K562 (cell line): ENCODE data around the gene SH3BP2. TPM values are rescaled to one million over a fixed set of nuclear protein-coding genes. Genes with fewer than 3 reads are reported as not detected.
A peak's percentile ranks its signal among the peaks of the same experiment; 100 is the strongest.

Source experiments
- ATAC-seq: fragments of 200-7000 bp; cut with Tn5 transposase; 3 replicates; pipeline ENCODE4 v1.9.1; 2020; ENCODE audit warnings: moderate library complexity
- BruUV-seq: library from RNA; stranded (reverse); fragments of 400-500 nt; replicated peaks from 2 replicates; lab custom pipeline; 2021; lab: Mats Ljungman, UMichigan
- CTCF ChIA-PET: fragments of 300-600 bp; formaldehyde crosslinking; extraction: SDS; loops from one replicate; lab custom pipeline; 2021; ENCODE audit warnings: low intra/inter-chr PET ratio; lab: Yijun Ruan, JAX
- POLR2A ChIA-PET: fragments of 300-600, 350-650 bp; sonication (Branson Sonifier 250); formaldehyde crosslinking; extraction: SDS; loops from one replicate; lab custom pipeline; 2021; ENCODE audit warnings: antibody characterized with exemption, inconsistent platforms; lab: Yijun Ruan, JAX
- DNase-seq, 4 experiments: peaks; one replicate each; pipeline versions ENCODE4 v3.0.0 to v3.0.0-alpha.2; 2011 to 2018; ENCODE audit warnings: low spot score in 3 of 4, mixed read lengths in 3 of 4; ENCODE audit errors: extremely low read depth in 1 of 4
- FAIRE-seq: peaks from 2 replicates; lab custom pipeline; 2011; peaks lifted over from hg19 to GRCh38; lab: Jason Lieb, UNC
- H2AFZ ChIP-seq: 2 replicates; pipeline ENCODE4 v1.6.0; 2011; ENCODE audit warnings: low read depth, low read length, control low read depth, inconsistent platforms
- H3K27ac ChIP-seq: fragments of 200-600 bp; 3 replicates; pipeline ENCODE4 v1.8.0; 2011; ENCODE audit warnings: low read depth, mild to moderate bottlenecking, control low read depth, inconsistent platforms, low read length, moderate library complexity, mixed read lengths; ENCODE audit errors: extremely low read depth
- H3K27me3 ChIP-seq, 2 experiments: fragments of 300-600 bp in 1 of 2; 2 replicates in 1 of 2; 3 replicates in 1 of 2; pipeline versions ENCODE4 v1.6.0 to v1.8.0; 2011; ENCODE audit warnings: inconsistent platforms in 2 of 2, low read length in 2 of 2, mild to moderate bottlenecking in 1 of 2, mixed read lengths in 1 of 2, moderate library complexity in 1 of 2; ENCODE audit not compliant: control insufficient read depth in 2 of 2, insufficient read depth in 2 of 2
- H3K36me3 ChIP-seq: fragments of 300-600 bp; 3 replicates; pipeline ENCODE4 v1.8.0; 2011; ENCODE audit warnings: mild to moderate bottlenecking, low read length, inconsistent platforms; ENCODE audit not compliant: control insufficient read depth, insufficient read depth
- H3K4me1 ChIP-seq, 2 experiments: fragments of 200-600 bp in 1 of 2; replicated peaks in 1 of 2; 2 replicates in 1 of 2; 3 replicates in 1 of 2; pipeline versions ENCODE4 v1.5.1 to v1.8.0; 2011; ENCODE audit warnings: inconsistent platforms in 2 of 2, low read length in 2 of 2, mild to moderate bottlenecking in 1 of 2, mixed read lengths in 1 of 2, moderate library complexity in 1 of 2; ENCODE audit not compliant: control insufficient read depth in 2 of 2, insufficient read depth in 2 of 2
- H3K4me2 ChIP-seq: 2 replicates; pipeline ENCODE4 v1.6.1; 2011; ENCODE audit warnings: low read length, control low read depth, inconsistent platforms, mixed read lengths; ENCODE audit not compliant: insufficient read depth
- H3K4me3 ChIP-seq: fragments of 200-600 bp; sonication (generic), shearing (Covaris generic); 2 replicates; pipeline ENCODE4 v1.5.1; 2016; ENCODE audit warnings: control low read depth, inconsistent platforms
- H3K79me2 ChIP-seq: fragments of 200-600 bp; 3 replicates; pipeline ENCODE4 v1.8.0; 2011; ENCODE audit warnings: low read length, inconsistent platforms; ENCODE audit not compliant: control insufficient read depth, insufficient read depth
- H3K9ac ChIP-seq, 2 experiments: 2 replicates each; pipeline versions ENCODE4 v1.6.0 to v1.6.1; 2011; ENCODE audit warnings: low read depth in 2 of 2, low read length in 2 of 2, control low read depth in 1 of 2, inconsistent platforms in 1 of 2, mild to moderate bottlenecking in 1 of 2, mixed read lengths in 1 of 2; ENCODE audit not compliant: insufficient read depth in 1 of 2
- H3K9me1 ChIP-seq: one replicate; pipeline ENCODE4 v1.6.0; 2011; ENCODE audit warnings: inconsistent platforms, mild to moderate bottlenecking, low read length, moderate library complexity; ENCODE audit not compliant: control insufficient read depth, insufficient read depth
- H3K9me3 ChIP-seq: replicated peaks from 2 replicates; pipeline ENCODE4 v1.5.1; 2011; ENCODE audit warnings: low read depth, low read length, inconsistent platforms; ENCODE audit not compliant: control insufficient read depth, insufficient read depth
- H4K20me1 ChIP-seq: replicated peaks from 2 replicates; pipeline ENCODE4 v1.6.1; 2011; ENCODE audit warnings: low read length, inconsistent platforms, mixed read lengths; ENCODE audit not compliant: control insufficient read depth, insufficient read depth
- C11orf30 ChIP-seq: fragments of 450-650 bp; IDR thresholded peaks from 2 replicates; pipeline ENCODE4 v1.6.1; 2016; ENCODE audit warnings: low read depth, mild to moderate bottlenecking
- HSF4 ChIP-seq: fragments of 250-450 bp; sonication (Bioruptor Pico); IDR thresholded peaks from 2 replicates; pipeline ENCODE4 v2.1.2; 2022; ENCODE audit warnings: mild to moderate bottlenecking, moderate library complexity, borderline replicate concordance
- KLF13 ChIP-seq: fragments of 450-650 bp; IDR thresholded peaks from 2 replicates; pipeline ENCODE4 v1.6.1; 2016; ENCODE audit warnings: missing genetic modification characterization, low read depth, mild to moderate bottlenecking, missing compliant biosample characterization, moderate library complexity, borderline replicate concordance
- NFE2L1 ChIP-seq: fragments of 450-650 bp; IDR thresholded peaks from 2 replicates; pipeline ENCODE4 v1.6.1; 2016; ENCODE audit warnings: missing genetic modification characterization, low read depth, mild to moderate bottlenecking, missing compliant biosample characterization, moderate library complexity, borderline replicate concordance
- SIX5 ChIP-seq, 2 experiments: IDR thresholded peaks; 2 replicates each; pipeline ENCODE4 v1.6.1; 2011; ENCODE audit warnings: low read length in 2 of 2, borderline replicate concordance in 1 of 2, low read depth in 1 of 2, mild to moderate bottlenecking in 1 of 2, moderate library complexity in 1 of 2; ENCODE audit not compliant: insufficient read depth in 1 of 2
- ZNF644 ChIP-seq: fragments of 200-800 bp; sonication (Bioruptor generic); IDR thresholded peaks from 2 replicates; pipeline ENCODE4 v1.6.1; 2016; ENCODE audit warnings: low read depth, missing genetic modification characterization, missing compliant biosample characterization
- WGBS: fragments of 100-300 bp; shearing (Covaris generic); methylation state at CpG from one replicate; pipeline ENCODE4 v1.1.6; 2016; ENCODE audit warnings: low coverage, mixed read lengths; ENCODE audit not compliant: insufficient coverage; ENCODE audit errors: missing lambda C conversion rate; 5-methylcytosine and 5-hydroxymethylcytosine counted together
- in situ Hi-C: fragments of 300-500 bp; cut with MboI; formaldehyde crosslinking; loops from 4 replicates; pipeline ENCODE4 v1.15.0; 2018; ENCODE audit warnings: inconsistent platforms, mixed read lengths
- intact Hi-C: fragments of 100-400 bp; cut with micrococcal nuclease; formaldehyde crosslinking; loops from 2 replicates; pipeline ENCODE4 v1.14.2; 2022
- polyA plus RNA-seq, 8 experiments: library from polyadenylated mRNA; depleted of rRNA in 4 of 8; stranded (reverse) in 5 of 8; unstranded in 3 of 8; fragments of >200 nt; fragmentation: Nextera tagmentation in 2 of 8; fragmentation: Illumina TruSeq in 1 of 8; extraction: Ambion mirVana in 2 of 8; extraction: Trizol in 1 of 8; gene quantifications; 2 replicates each; pipeline versions ENCODE4 v1.2.1 to v1.2.3, GENCODE V29; 2011 to 2014; ENCODE audit warnings: inconsistent platforms in 1 of 8, missing spikeins in 1 of 8
- total RNA-seq, 7 experiments: library from RNA; depleted of rRNA in 6 of 7; stranded (reverse); fragments of >200 nt in 6 of 7; fragmentation: Illumina TruSeq in 2 of 7; extraction: Trizol in 2 of 7; gene quantifications; 2 replicates each; pipeline versions ENCODE4 v1.2.1 to v1.2.3, GENCODE V29; 2011 to 2021; ENCODE audit warnings: low replicate concordance in 1 of 7

The SH3BP2 gene
- total and polyA plus RNA-seq, 9 of the 15 experiments (the other 6 are each of a cell fraction or from before 2014, with no cell fraction given), result 0.34 to 16.0 (median 5.1) TPM

- Histone ChIP-seq H3K4me1 (peaks cover 0 to 20% of the 10 kb centered on the region in 2 experiments; a peak in 1 of 5 replicates), H3K36me3 (no peaks in the 10 kb centered on the region), H3K79me2 (no peaks in the 10 kb centered on the region), H3K9me1 (peaks cover 2% of the 10 kb centered on the region), H4K20me1 (peaks cover 5% of the 10 kb centered on the region; the same call in 1 of the 2 replicates), H3K9me3 (no peaks in the 10 kb centered on the region), H3K27ac (no peak overlapping the region), H2AFZ (no peak overlapping the region), H3K4me3 (no peak overlapping the region), H3K9ac (peak overlapping the region in 1 of 2 experiments; percentile 55; a peak in 2 of 4 replicates), H3K4me2 (no peak overlapping the region), H3K27me3 (no peaks in the 10 kb centered on the region)
- WGBS, result 43% methylated on average over 13 of the region's 13 CpGs
- in situ Hi-C loops, result no loop called here
- POLR2A ChIA-PET, result interaction anchor here (0.6 to 1.2 kb wide), 4 partner anchors 11 to 303 kb away, joined by 3 to 5 read pairs (median 3); no protein-coding TSS in a partner anchor
- no peak for FAIRE-seq
- no TSS peak for BruUV-seq
- peak; percentile 31; the same call in 2 of the 3 replicates for ATAC-seq
- intact Hi-C loops, result no loop called here
- CTCF ChIA-PET, result no interaction called here
- no peak for DNase-seq
- TF ChIP-seq KLF13 (tag), result no peak
- no peak for TF ChIP-seq C11orf30
- TF ChIP-seq HSF4 (CRISPR knock-in tag), result no peak
- no peak for TF ChIP-seq ZNF644 (tag)
- TF ChIP-seq SIX5 (IDR thresholded peaks at IDR 0.05; ENCODE audit: borderline replicate concordance in 1 of 2, insufficient read depth in 1 of 2, low read depth in 1 of 2, low read length in 2 of 2), result no peak
- TF ChIP-seq NFE2L1 (tag), result no peak
These were observed 27.5 kb downstream of the SH3BP2 start for GRCh38 chr4:2820216-2820982.
